Measurements from ENCODE around the gene ATXN7L1.
"Not testable (repeated sequence)": the region's sequence is repeated elsewhere in the genome, so short reads cannot be mapped to it uniquely, and the experiment has no call there.

The ATXN7L1 gene

GRCh38 chr7:105892387-105892786 is 16.0 kb upstream of the ATXN7L1 start:
- no peak for DNase-seq (ENCODE audit: low spot score)

- DNase-seq (ENCODE audit: low spot score) = no peak
Observed at GRCh38 chr7:105890290-105890997, 14.0 kb upstream of the ATXN7L1 start.

- DNase-seq (ENCODE audit: low spot score) = no peak
Observed at GRCh38 chr7:105887569-105888189, 11.3 kb upstream of the ATXN7L1 start.

- DNase-seq (ENCODE audit: low spot score) = no peak
Observed at GRCh38 chr7:105886776-105887175, 10.4 kb upstream of the ATXN7L1 start.

- DNase-seq (ENCODE audit: low spot score) = no peak
Observed at GRCh38 chr7:105885387-105886111, 9.2 kb upstream of the ATXN7L1 start.

- not testable (repeated sequence) for DNase-seq (ENCODE audit: low spot score)
Observed at GRCh38 chr7:105883179-105883578, 6.8 kb upstream of the ATXN7L1 start.

GRCh38 chr7:105881439-105881838 is 5.0 kb upstream of the ATXN7L1 start:
- no peak for DNase-seq (ENCODE audit: low spot score)

GRCh38 chr7:105880571-105881330 is 4.4 kb upstream of the ATXN7L1 start:
- DNase-seq (ENCODE audit: low spot score) = no peak

- no peak for DNase-seq (ENCODE audit: low spot score)
Observed at GRCh38 chr7:105879782-105880181, 3.4 kb upstream of the ATXN7L1 start.

- no peak for DNase-seq (ENCODE audit: low spot score)
Observed at GRCh38 chr7:105878746-105879605, 2.6 kb upstream of the ATXN7L1 start.

- DNase-seq (ENCODE audit: low spot score) = no peak
Observed at GRCh38 chr7:105877736-105878135, 1.3 kb upstream of the ATXN7L1 start.

- no peak for DNase-seq (ENCODE audit: low spot score)
Observed at GRCh38 chr7:105876964-105877601, 684 bp upstream of the ATXN7L1 start.

- DNase-seq (ENCODE audit: low spot score) = no peak
Observed at GRCh38 chr7:105875505-105875904, 894 bp downstream of the ATXN7L1 start.

- no peak for DNase-seq (ENCODE audit: low spot score)
Observed at GRCh38 chr7:105874055-105874454, 2.3 kb downstream of the ATXN7L1 start.

- no peak for DNase-seq (ENCODE audit: low spot score)
Observed at GRCh38 chr7:105872491-105872890, 3.9 kb downstream of the ATXN7L1 start.

GRCh38 chr7:105871142-105871541 is 5.3 kb downstream of the ATXN7L1 start:
- no peak for DNase-seq (ENCODE audit: low spot score)

- DNase-seq (ENCODE audit: low spot score) = no peak
Observed at GRCh38 chr7:105866102-105866801, 10.1 kb downstream of the ATXN7L1 start.

GRCh38 chr7:105863876-105864275 is 12.5 kb downstream of the ATXN7L1 start:
- DNase-seq (ENCODE audit: low spot score) = no peak

GRCh38 chr7:105862770-105863169 is 13.6 kb downstream of the ATXN7L1 start:
- DNase-seq (ENCODE audit: low spot score) = no peak

GRCh38 chr7:105862276-105862675 is 14.1 kb downstream of the ATXN7L1 start:
- no peak for DNase-seq (ENCODE audit: low spot score)

Measured in left forelimb (tissue), 1 donor.